SU-DHL-6 (cell line): ENCODE data around the gene PLEK.

ENCODE experiments used
- EZH2phosphoT487 ChIP-seq: fragments of 200-600 bp; sonication (generic), shearing (Covaris generic); conservative IDR thresholded peaks from 2 replicates; pipeline ENCODE4 v1.6.1; 2018; ENCODE audit warnings: mild to moderate bottlenecking, antibody characterized with exemption, low read length, moderate library complexity, mixed read lengths
- TF ChIP-seq, protein P1 (sequence below): fragments of 200-600 bp; sonication (generic); IDR thresholded peaks from one replicate; pipeline ENCODE4 v1.5.1; 2017; ENCODE audit warnings: antibody characterized with exemption, mild to moderate bottlenecking, low read length, moderate library complexity; ENCODE audit not compliant: insufficient read depth, poor library complexity, severe bottlenecking

- TF ChIP-seq, protein P1, sequence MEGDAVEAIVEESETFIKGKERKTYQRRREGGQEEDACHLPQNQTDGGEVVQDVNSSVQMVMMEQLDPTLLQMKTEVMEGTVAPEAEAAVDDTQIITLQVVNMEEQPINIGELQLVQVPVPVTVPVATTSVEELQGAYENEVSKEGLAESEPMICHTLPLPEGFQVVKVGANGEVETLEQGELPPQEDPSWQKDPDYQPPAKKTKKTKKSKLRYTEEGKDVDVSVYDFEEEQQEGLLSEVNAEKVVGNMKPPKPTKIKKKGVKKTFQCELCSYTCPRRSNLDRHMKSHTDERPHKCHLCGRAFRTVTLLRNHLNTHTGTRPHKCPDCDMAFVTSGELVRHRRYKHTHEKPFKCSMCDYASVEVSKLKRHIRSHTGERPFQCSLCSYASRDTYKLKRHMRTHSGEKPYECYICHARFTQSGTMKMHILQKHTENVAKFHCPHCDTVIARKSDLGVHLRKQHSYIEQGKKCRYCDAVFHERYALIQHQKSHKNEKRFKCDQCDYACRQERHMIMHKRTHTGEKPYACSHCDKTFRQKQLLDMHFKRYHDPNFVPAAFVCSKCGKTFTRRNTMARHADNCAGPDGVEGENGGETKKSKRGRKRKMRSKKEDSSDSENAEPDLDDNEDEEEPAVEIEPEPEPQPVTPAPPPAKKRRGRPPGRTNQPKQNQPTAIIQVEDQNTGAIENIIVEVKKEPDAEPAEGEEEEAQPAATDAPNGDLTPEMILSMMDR = no peak
- TF ChIP-seq EZH2phosphoT487 = no peak
These were observed 50.4 kb downstream of the PLEK start for GRCh38 chr2:68415521-68415920.
